ENCODE measurements around the gene TMIGD1. TPM values are rescaled to one million over a fixed set of nuclear protein-coding genes. Genes with fewer than 3 reads are reported as not detected.

The TMIGD1 gene
- total and polyA plus RNA-seq, 2 donors (not counting 1 experiment from before 2014, with no cell fraction given) = not detected

GRCh38 chr17:30345089-30345433 is 11.2 kb upstream of the TMIGD1 start:
- Histone ChIP-seq H3K9me3 (ENCODE audit: control extremely low read depth in 1 of 3, control insufficient read depth in 2 of 3, insufficient read depth in 1 of 3, low read length in 2 of 3) (no peaks in the 10 kb centered on the region), H3K4me2 (replicated peaks; ENCODE audit: low read depth, low read length, poor library complexity, severe bottlenecking) (no peak overlapping the region), H3K27me3 (replicated peaks in 1 of 4; ENCODE audit: control extremely low read depth in 1 of 4, control insufficient read depth in 3 of 4, insufficient read depth in 4 of 4, low read length in 3 of 4) (peaks cover 0 to under 1% (median 0%) of the 10 kb centered on the region in 4 experiments), H4K20me1 (ENCODE audit: control insufficient read depth, insufficient read depth, low read length, poor library complexity, severe bottlenecking) (no peaks in the 10 kb centered on the region), H3K79me2 (ENCODE audit: control insufficient read depth, insufficient read depth, low read length) (no peaks in the 10 kb centered on the region), H3K27ac (ENCODE audit: low read length in 2 of 2) (no peak overlapping the region), H3K4me1 (ENCODE audit: control insufficient read depth in 2 of 2, insufficient read depth in 2 of 2, low read length in 2 of 2) (peaks cover 0 to 2% of the 10 kb centered on the region in 2 donors), H3K4me3 (ENCODE audit: control extremely low read depth in 1 of 5, extremely low read depth in 1 of 5, insufficient read depth in 1 of 5, low read depth in 2 of 5, low read length in 4 of 5) (no peak overlapping the region), H3K9ac (ENCODE audit: low read length) (no peak overlapping the region), H3K36me3 (replicated peaks in 1 of 2; ENCODE audit: control extremely low read depth in 1 of 2, control insufficient read depth in 1 of 2, extremely low read depth in 1 of 2, insufficient read depth in 2 of 2, low read length in 1 of 2) (no peaks in the 10 kb centered on the region), H2AFZ (ENCODE audit: insufficient read depth, low read depth, low read length, poor library complexity, severe bottlenecking) (no peak overlapping the region)
- ChIA-PET POLR2A (no interaction called here), CTCF (interaction anchor here (1.3 to 3.0 kb wide), 3 partner anchors 9 to 241 kb away, joined by 3 to 20 read pairs (median 5); no protein-coding TSS in a partner anchor)
- intact Hi-C loops (cut with micrococcal nuclease) = no loop called here
- Mint-ChIP-seq H3K27me3 (peaks cover under 1% of the 10 kb centered on the region), H3K27ac (no peak overlapping the region), H3K9me3 (ENCODE audit: insufficient read depth) (no peaks in the 10 kb centered on the region), H3K4me1 (peaks cover 4% of the 10 kb centered on the region), H3K4me3 (no peak overlapping the region)
- TF ChIP-seq CTCF (IDR thresholded peaks at IDR 0.05) (no peak), EZH2 (IDR thresholded peaks at IDR 0.05; ENCODE audit: borderline replicate concordance, insufficient read depth, low read depth, low read length, poor library complexity, severe bottlenecking) (no peak)
- 90% methylated on average over 2 of the region's 2 CpGs for WGBS (ENCODE audit: insufficient coverage)
- DNase-seq (no peak), ATAC-seq (ENCODE audit: low read depth) (no peak)

- H3K4me2 ChIP-seq (replicated peaks; ENCODE audit: low read depth, low read length, poor library complexity, severe bottlenecking) = no peak overlapping the region
- H3K27ac ChIP-seq (ENCODE audit: low read length in 2 of 2) = no peak overlapping the region
- H3K4me1 ChIP-seq (ENCODE audit: control insufficient read depth in 2 of 2, insufficient read depth in 2 of 2, low read length in 2 of 2) = peaks cover 0 to 4% of the 10 kb centered on the region in 2 donors
- no peaks in the 10 kb centered on the region for H3K36me3 ChIP-seq (replicated peaks in 1 of 2; ENCODE audit: control extremely low read depth in 1 of 2, control insufficient read depth in 1 of 2, extremely low read depth in 1 of 2, insufficient read depth in 2 of 2, low read length in 1 of 2)
- TF ChIP-seq CTCF (IDR thresholded peaks at IDR 0.05) (no peak), EZH2 (IDR thresholded peaks at IDR 0.05; ENCODE audit: borderline replicate concordance, insufficient read depth, low read depth, low read length, poor library complexity, severe bottlenecking) (no peak)
- no peak overlapping the region for H2AFZ ChIP-seq (ENCODE audit: insufficient read depth, low read depth, low read length, poor library complexity, severe bottlenecking)
- no peaks in the 10 kb centered on the region for H3K27me3 ChIP-seq (replicated peaks in 1 of 4; ENCODE audit: control extremely low read depth in 1 of 4, control insufficient read depth in 3 of 4, insufficient read depth in 4 of 4, low read length in 3 of 4)
- Mint-ChIP-seq H3K27me3 (peaks cover 3% of the 10 kb centered on the region), H3K4me3 (no peak overlapping the region), H3K27ac (no peak overlapping the region), H3K9me3 (ENCODE audit: insufficient read depth) (no peaks in the 10 kb centered on the region), H3K4me1 (peaks cover 5% of the 10 kb centered on the region)
- intact Hi-C loops (cut with micrococcal nuclease) = no loop called here
- H3K4me3 ChIP-seq (ENCODE audit: control extremely low read depth in 1 of 5, extremely low read depth in 1 of 5, insufficient read depth in 1 of 5, low read depth in 2 of 5, low read length in 4 of 5) = no peak overlapping the region
- 73% methylated on average over 5 of the region's 9 CpGs for WGBS (ENCODE audit: insufficient coverage)
- ChIA-PET POLR2A (no interaction called here), CTCF (interaction anchor here (1.3 to 3.0 kb wide), 3 partner anchors 9 to 240 kb away, joined by 3 to 20 read pairs (median 5); no protein-coding TSS in a partner anchor)
- H3K9me3 ChIP-seq (ENCODE audit: control extremely low read depth in 1 of 3, control insufficient read depth in 2 of 3, insufficient read depth in 1 of 3, low read length in 2 of 3) = no peaks in the 10 kb centered on the region
- no peak overlapping the region for H3K9ac ChIP-seq (ENCODE audit: low read length)
- no peaks in the 10 kb centered on the region for H4K20me1 ChIP-seq (ENCODE audit: control insufficient read depth, insufficient read depth, low read length, poor library complexity, severe bottlenecking)
- no peak for DNase-seq
- no peaks in the 10 kb centered on the region for H3K79me2 ChIP-seq (ENCODE audit: control insufficient read depth, insufficient read depth, low read length)
- no peak for ATAC-seq (ENCODE audit: low read depth)
These were observed 10.6 kb upstream of the TMIGD1 start for GRCh38 chr17:30344283-30345088.
